Right atrium auricular region (tissue), 2 donors: ENCODE measurements around the gene MATN1. TPM values are rescaled to one million over a fixed set of nuclear protein-coding genes. Genes with fewer than 3 reads are reported as not detected.

Experiments
- DNase-seq: peaks from one replicate; pipeline ENCODE4 v3.0.0-alpha.2; 2019; ENCODE audit warnings: low spot score
- H3K27ac ChIP-seq, 2 donors: fragments of 200-600 bp; sonication (generic); 1 replicate in 1 of 2; 2 replicates in 1 of 2; pipeline ENCODE4 v1.5.1; 2016 to 2019
- H3K27me3 ChIP-seq, 2 donors: fragments of 200-600 bp; sonication (generic); one replicate each; pipeline versions ENCODE4 v1.5.1 to v1.6.0; 2017 to 2019
- H3K36me3 ChIP-seq: fragments of 200-600 bp; sonication (generic); one replicate; pipeline ENCODE4 v1.5.1; 2016
- H3K4me1 ChIP-seq, 2 donors: fragments of 200-600 bp; sonication (generic); one replicate each; pipeline versions ENCODE4 v1.5.1 to v1.6.0; 2017 to 2019
- H3K4me3 ChIP-seq, 2 donors: fragments of 200-600 bp; sonication (generic); 1 replicate in 1 of 2; 2 replicates in 1 of 2; pipeline ENCODE4 v1.5.1; 2017 to 2019; ENCODE audit warnings: mild to moderate bottlenecking in 1 of 2, moderate library complexity in 1 of 2
- H3K9me3 ChIP-seq, 2 donors: fragments of 200-600 bp; sonication (generic); one replicate each; pipeline ENCODE4 v1.5.1; 2019
- CTCF ChIP-seq, 2 donors: fragments of 200-600 bp; sonication (generic); IDR thresholded peaks; one replicate each; pipeline ENCODE4 v1.5.1; 2019; ENCODE audit warnings: antibody characterized with exemption in 2 of 2
- microRNA-seq, 2 donors: library from miRNA; unstranded; fragments of <30 nt; microRNA quantifications; one replicate each; pipeline ENCODE4, GENCODE V29; 2016 to 2017; ENCODE audit warnings: borderline number of aligned reads in 2 of 2, borderline replicate concordance in 1 of 2
- total RNA-seq, 2 donors: library from RNA; depleted of rRNA; stranded (reverse); fragments of >200 nt; gene quantifications; one replicate each; pipeline ENCODE4 v1.1.0, GENCODE V29; 2016

Gene MATN1
- total RNA-seq, 2 donors from 2014 or later = not detected

GRCh38 chr1:30661311-30661710, 62.1 kb downstream of the MATN1 start:
- DNase-seq = no peak
- H3K27ac ChIP-seq = no peak overlapping the region
- H3K4me1 ChIP-seq = no peaks in the 10 kb centered on the region
- H3K9me3 ChIP-seq = no peaks in the 10 kb centered on the region
- H3K27me3 ChIP-seq = no peaks in the 10 kb centered on the region
- H3K36me3 ChIP-seq = no peaks in the 10 kb centered on the region
- no peak overlapping the region for H3K4me3 ChIP-seq
- TF ChIP-seq CTCF (IDR thresholded peaks at IDR 0.05) = no peak

Small RNA genes lying within 50 kb of the gene (microRNA-seq; reads per million reads assigned to microRNA genes)
- 0 reads per million in 2 donors for gene MIR4420

Other genes starting within 250 kb of the MATN1 start
- gene LAPTM5, start 34.2 kb upstream of the MATN1 start, total RNA-seq = 10 to 100 TPM; 17.4 to 62.8 TPM
- 10 to 100 TPM; 15.9 to 43.8 TPM for gene SDC3, start 185.2 kb upstream of the MATN1 start, total RNA-seq